Uterus (tissue), 4 donors: Measurements from ENCODE around the gene STK33. TPM values are rescaled to one million over a fixed set of nuclear protein-coding genes. Genes with fewer than 3 reads are reported as not detected.

Source experiments
- DNase-seq, 2 donors: peaks; one replicate each; pipeline ENCODE4 v3.0.0-alpha.2; 2019 to 2020
- H3K27ac ChIP-seq, 2 donors: fragments of 200-600 bp; sonication (generic); 1 replicate in 1 of 2; 2 replicates in 1 of 2; pipeline ENCODE4 v1.5.1; 2016 to 2018
- H3K27me3 ChIP-seq, 2 donors: fragments of 200-600 bp; sonication (generic); one replicate each; pipeline ENCODE4 v1.5.1; 2018 to 2019; ENCODE audit warnings: control low read depth in 1 of 2
- H3K36me3 ChIP-seq, 2 donors: fragments of 200-600 bp; sonication (generic); one replicate each; pipeline ENCODE4 v1.5.1; 2019; ENCODE audit warnings: control low read depth in 1 of 2
- H3K4me1 ChIP-seq, 2 donors: fragments of 200-600 bp; sonication (generic); one replicate each; pipeline ENCODE4 v1.5.1; 2018 to 2019; ENCODE audit warnings: control low read depth in 1 of 2
- H3K4me3 ChIP-seq, 2 donors: fragments of 200-600 bp; sonication (generic); 1 replicate in 1 of 2; 2 replicates in 1 of 2; pipeline ENCODE4 v1.5.1; 2018 to 2019; ENCODE audit warnings: mild to moderate bottlenecking in 1 of 2
- H3K9me3 ChIP-seq, 2 donors: fragments of 200-600 bp; sonication (generic); one replicate each; pipeline ENCODE4 v1.5.1; 2019; ENCODE audit warnings: control low read depth in 1 of 2
- CTCF ChIP-seq, 4 experiments: fragments of 200-600 bp in 2 of 4; fragments of 450-650 bp in 2 of 4; sonication (generic) in 2 of 4; IDR thresholded peaks; one replicate each; pipeline ENCODE4 v1.5.1; 2016 to 2019; ENCODE audit warnings: antibody characterized with exemption in 4 of 4, mild to moderate bottlenecking in 2 of 4, moderate library complexity in 1 of 4
- POLR2A ChIP-seq, 2 donors: fragments of 450-650 bp; IDR thresholded peaks; one replicate each; pipeline ENCODE4 v1.6.1; 2016; ENCODE audit warnings: antibody characterized with exemption in 2 of 2, mild to moderate bottlenecking in 1 of 2, moderate library complexity in 1 of 2
- intact Hi-C: fragments of 100-400 bp; cut with DNase I; formaldehyde crosslinking; loops from one replicate; pipeline ENCODE4 v1.15.1; 2023; ENCODE audit warnings: low total_unique reads
- total RNA-seq, 4 donors: library from RNA; depleted of rRNA in 3 of 4; stranded (reverse); fragments of >200 nt in 3 of 4; gene quantifications; one replicate each; pipeline versions ENCODE4 v1.1.0 to v1.2.4, GENCODE V29; 2014 to 2023
- donor health status: DM: yes; HTN: yes; CAD: no.

The STK33 gene
- total RNA-seq, 4 donors from 2014 or later = 12.4 to 30.7 (median 30.2) TPM

- TF ChIP-seq CTCF (IDR thresholded peaks at IDR 0.05) (no peak), POLR2A (IDR thresholded peaks at IDR 0.05) (no peak)
- intact Hi-C loops = no loop called here
- H3K27ac ChIP-seq = no peak overlapping the region
Observed at GRCh38 chr11:8613036-8613435, 19.0 kb upstream of the STK33 start.

GRCh38 chr11:8612522-8612921 is 18.5 kb upstream of the STK33 start:
- TF ChIP-seq CTCF (IDR thresholded peaks at IDR 0.05) = no peak
- no peak for TF ChIP-seq POLR2A (IDR thresholded peaks at IDR 0.05)
- DNase-seq = no peak
- H3K27ac ChIP-seq = no peak overlapping the region
- H3K9me3 ChIP-seq = no peaks in the 10 kb centered on the region
- H3K36me3 ChIP-seq = no peaks in the 10 kb centered on the region
- H3K27me3 ChIP-seq = no peaks in the 10 kb centered on the region
- no peaks in the 10 kb centered on the region for H3K4me1 ChIP-seq
- intact Hi-C loops = no loop called here
- H3K4me3 ChIP-seq = no peak overlapping the region

More at GRCh38 chr11:8613036-8613435, 19.0 kb upstream of the STK33 start:
- Histone ChIP-seq H3K36me3 (no peaks in the 10 kb centered on the region), H3K27me3 (no peaks in the 10 kb centered on the region), H3K4me1 (no peaks in the 10 kb centered on the region), H3K4me3 (no peak overlapping the region), H3K9me3 (no peaks in the 10 kb centered on the region)
- DNase-seq = no peak

GRCh38 chr11:8610532-8611116 is 16.6 kb upstream of the STK33 start:
- no peaks in the 10 kb centered on the region for H3K4me1 ChIP-seq
- H3K9me3 ChIP-seq = no peaks in the 10 kb centered on the region
- intact Hi-C loops = no loop called here
- H3K36me3 ChIP-seq = no peaks in the 10 kb centered on the region
- H3K27me3 ChIP-seq = no peaks in the 10 kb centered on the region
- H3K4me3 ChIP-seq = no peak overlapping the region
- peak overlapping the region in 1 of 2 donors; percentile 61 for H3K27ac ChIP-seq
- TF ChIP-seq CTCF (IDR thresholded peaks at IDR 0.05) = no peak
- no peak for TF ChIP-seq POLR2A (IDR thresholded peaks at IDR 0.05)
- DNase-seq = no peak

- no peak for DNase-seq
- H3K4me1 ChIP-seq = no peaks in the 10 kb centered on the region
- H3K36me3 ChIP-seq = no peaks in the 10 kb centered on the region
- TF ChIP-seq POLR2A (IDR thresholded peaks at IDR 0.05) (no peak), CTCF (IDR thresholded peaks at IDR 0.05) (no peak)
- intact Hi-C loops = no loop called here
- H3K27me3 ChIP-seq = no peaks in the 10 kb centered on the region
- H3K27ac ChIP-seq = no peak overlapping the region
- no peaks in the 10 kb centered on the region for H3K9me3 ChIP-seq
- no peak overlapping the region for H3K4me3 ChIP-seq
Observed at GRCh38 chr11:8608652-8609051, 14.6 kb upstream of the STK33 start.

GRCh38 chr11:8605971-8606563 is 12.0 kb upstream of the STK33 start:
- Histone ChIP-seq H3K27me3 (no peaks in the 10 kb centered on the region), H3K36me3 (no peaks in the 10 kb centered on the region), H3K9me3 (no peaks in the 10 kb centered on the region), H3K4me3 (no peak overlapping the region), H3K4me1 (no peaks in the 10 kb centered on the region), H3K27ac (no peak overlapping the region)
- no peak for DNase-seq
- intact Hi-C loops = no loop called here
- TF ChIP-seq CTCF (IDR thresholded peaks at IDR 0.05) (no peak), POLR2A (IDR thresholded peaks at IDR 0.05) (no peak)
